ENCODE results near the gene CAST. TPM values are rescaled to one million over a fixed set of nuclear protein-coding genes. Genes with fewer than 3 reads are reported as not detected.
A peak's percentile ranks its signal among the peaks of the same experiment; 100 is the strongest.

Gene CAST
- total and polyA plus RNA-seq, 4 experiments from 2014 or later = 24.0 to 207 (median 147) TPM

GRCh38 chr5:96814041-96814440 is 151.9 kb downstream of the CAST start:
- Histone ChIP-seq H3K4me3 (ENCODE audit: low read length in 2 of 2) (no peak overlapping the region), H3K36me3 (ENCODE audit: insufficient read depth, low read length) (no peaks in the 10 kb centered on the region), H3K27me3 (ENCODE audit: insufficient read depth, low read length) (no peaks in the 10 kb centered on the region), H3K9me3 (ENCODE audit: control insufficient read depth in 1 of 2, low read length in 2 of 2) (no peaks in the 10 kb centered on the region), H3K27ac (ENCODE audit: low read depth, low read length) (no peak overlapping the region), H3K4me1 (ENCODE audit: insufficient read depth, low read length) (peaks cover 56% of the 10 kb centered on the region)
- Mint-ChIP-seq H3K36me3 (no peaks in the 10 kb centered on the region), H3K4me1 (peaks cover 38 to 70% (median 58%) of the 10 kb centered on the region in 4 donors), H3K4me3 (peak overlapping the region in 1 of 8 donors; percentile 20), H3K27me3 (no peaks in the 10 kb centered on the region), H3K9me3 (no peaks in the 10 kb centered on the region), H3K27ac (peak overlapping the region in 3 of 7 donors; percentile 3 to 73 (median 65))
- CTCF ChIA-PET (ENCODE audit: partially characterized antibody) = interaction anchor here (0.7 to 1.5 kb wide), 2 partner anchors 9 to 1259 kb away, joined by 3 to 4 read pairs; no protein-coding TSS in a partner anchor
- DNase-seq = no peak
- POLR2A ChIA-PET (ENCODE audit: partially characterized antibody) = interaction anchor here (1.1 to 8.3 kb wide), 3 partner anchors 8 to 71 kb away, joined by 3 to 263 read pairs (median 9); partner anchors contain the start of genes ERAP1 and ERAP2
- intact Hi-C loops (cut with micrococcal nuclease) = no loop called here

GRCh38 chr5:96816411-96816939 is 154.3 kb downstream of the CAST start:
- no peaks in the 10 kb centered on the region for H3K27me3 Mint-ChIP-seq
- peaks cover 51 to 76% (median 64%) of the 10 kb centered on the region in 4 donors for H3K4me1 Mint-ChIP-seq
- no peaks in the 10 kb centered on the region for H3K9me3 ChIP-seq (ENCODE audit: control insufficient read depth in 1 of 2, low read length in 2 of 2)
- H3K27ac ChIP-seq (ENCODE audit: low read depth, low read length) = peak overlapping the region; percentile 76
- peaks cover 56% of the 10 kb centered on the region for H3K4me1 ChIP-seq (ENCODE audit: insufficient read depth, low read length)
- CTCF ChIA-PET (ENCODE audit: partially characterized antibody) = interaction anchor here (1.0 to 7.6 kb wide), 4 partner anchors 10 to 345 kb away, joined by 3 to 74 read pairs (median 6); partner anchors contain the start of gene ERAP1
- no peaks in the 10 kb centered on the region for H3K9me3 Mint-ChIP-seq
- POLR2A ChIA-PET (ENCODE audit: partially characterized antibody) = interaction anchor here (0.9 to 8.3 kb wide), 14 partner anchors 10 to 156 kb away, joined by 3 to 263 read pairs (median 5); partner anchors contain the start of genes CAST, ERAP1, ERAP2 and LNPEP
- H3K4me3 ChIP-seq (ENCODE audit: low read length in 2 of 2) = peak overlapping the region; percentile 24 to 64
- H3K4me3 Mint-ChIP-seq = peak overlapping the region; percentile 80 to 96 (median 90)
- H3K36me3 ChIP-seq (ENCODE audit: insufficient read depth, low read length) = no peaks in the 10 kb centered on the region
- peak; percentile 85 to 92 (median 89) for DNase-seq
- peak overlapping the region; percentile 88 to 99 (median 97) for H3K27ac Mint-ChIP-seq
- H3K36me3 Mint-ChIP-seq = no peaks in the 10 kb centered on the region
- intact Hi-C loops (cut with micrococcal nuclease) = loop anchor here (1.0 to 5.0 kb wide), 4 partner anchors 8 to 279 kb away; partner anchors contain the start of gene ERAP2
- H3K27me3 ChIP-seq (ENCODE audit: insufficient read depth, low read length) = no peaks in the 10 kb centered on the region

- Histone ChIP-seq H3K27ac (ENCODE audit: low read depth, low read length) (peak overlapping the region; percentile 76), H3K27me3 (ENCODE audit: insufficient read depth, low read length) (no peaks in the 10 kb centered on the region), H3K4me3 (ENCODE audit: low read length in 2 of 2) (peak overlapping the region; percentile 24 to 64), H3K36me3 (ENCODE audit: insufficient read depth, low read length) (no peaks in the 10 kb centered on the region), H3K4me1 (ENCODE audit: insufficient read depth, low read length) (peaks cover 61% of the 10 kb centered on the region), H3K9me3 (ENCODE audit: control insufficient read depth in 1 of 2, low read length in 2 of 2) (no peaks in the 10 kb centered on the region)
- peak in 1 of 5 donors; percentile 38 for DNase-seq
- intact Hi-C loops (cut with micrococcal nuclease) = loop anchor here (1.0 to 5.0 kb wide), 4 partner anchors 9 to 280 kb away; partner anchors contain the start of gene ERAP2
- POLR2A ChIA-PET (ENCODE audit: partially characterized antibody) = interaction anchor here (0.9 to 8.3 kb wide), 12 partner anchors 9 to 156 kb away, joined by 3 to 263 read pairs (median 6); partner anchors contain the start of genes CAST, ERAP1, ERAP2 and LNPEP
- Mint-ChIP-seq H3K4me1 (peaks cover 55 to 79% (median 68%) of the 10 kb centered on the region in 4 donors), H3K27me3 (no peaks in the 10 kb centered on the region), H3K27ac (peak overlapping the region; percentile 88 to 99 (median 97)), H3K36me3 (no peaks in the 10 kb centered on the region), H3K9me3 (no peaks in the 10 kb centered on the region), H3K4me3 (peak overlapping the region; percentile 80 to 96 (median 90))
- CTCF ChIA-PET (ENCODE audit: partially characterized antibody) = interaction anchor here (1.0 to 7.6 kb wide), 5 partner anchors 10 to 345 kb away, joined by 4 to 74 read pairs (median 7); partner anchors contain the start of gene ERAP1
Measured at GRCh38 chr5:96816991-96817390, 154.8 kb downstream of the CAST start.

- intact Hi-C loops (cut with micrococcal nuclease) = loop anchor here (2.0 to 5.0 kb wide), 2 partner anchors 59 to 280 kb away; partner anchors contain the start of gene ERAP2
- Histone ChIP-seq H3K4me3 (ENCODE audit: low read length in 2 of 2) (peak overlapping the region in 1 of 2 donors; percentile 24), H3K36me3 (ENCODE audit: insufficient read depth, low read length) (no peaks in the 10 kb centered on the region), H3K27me3 (ENCODE audit: insufficient read depth, low read length) (no peaks in the 10 kb centered on the region), H3K9me3 (ENCODE audit: control insufficient read depth in 1 of 2, low read length in 2 of 2) (no peaks in the 10 kb centered on the region), H3K4me1 (ENCODE audit: insufficient read depth, low read length) (peaks cover 66% of the 10 kb centered on the region), H3K27ac (ENCODE audit: low read depth, low read length) (peak overlapping the region; percentile 76)
- peak overlapping the region; percentile 69 to 96 (median 90) for H3K4me3 Mint-ChIP-seq
- H3K4me1 Mint-ChIP-seq = peaks cover 54 to 84% (median 69%) of the 10 kb centered on the region in 4 donors
- POLR2A ChIA-PET (ENCODE audit: partially characterized antibody) = interaction anchor here (0.9 to 8.3 kb wide), 6 partner anchors 9 to 157 kb away, joined by 3 to 263 read pairs (median 6); partner anchors contain the start of genes ERAP1 and ERAP2
- DNase-seq = no peak
- H3K27ac Mint-ChIP-seq = peak overlapping the region; percentile 88 to 99 (median 97)
- H3K36me3 Mint-ChIP-seq = no peaks in the 10 kb centered on the region
- H3K27me3 Mint-ChIP-seq = no peaks in the 10 kb centered on the region
- no peaks in the 10 kb centered on the region for H3K9me3 Mint-ChIP-seq
- CTCF ChIA-PET (ENCODE audit: partially characterized antibody) = interaction anchor here (1.0 to 7.6 kb wide), 5 partner anchors 9 to 344 kb away, joined by 4 to 74 read pairs (median 7); partner anchors contain the start of gene ERAP1
Measured at GRCh38 chr5:96817506-96817905, 155.3 kb downstream of the CAST start.

GRCh38 chr5:96818125-96818788 is 156.1 kb downstream of the CAST start:
- Histone ChIP-seq H3K4me1 (ENCODE audit: insufficient read depth, low read length) (peaks cover 70% of the 10 kb centered on the region), H3K27ac (ENCODE audit: low read depth, low read length) (peak overlapping the region; percentile 76), H3K27me3 (ENCODE audit: insufficient read depth, low read length) (no peaks in the 10 kb centered on the region), H3K4me3 (ENCODE audit: low read length in 2 of 2) (no peak overlapping the region), H3K9me3 (ENCODE audit: control insufficient read depth in 1 of 2, low read length in 2 of 2) (no peaks in the 10 kb centered on the region), H3K36me3 (ENCODE audit: insufficient read depth, low read length) (no peaks in the 10 kb centered on the region)
- intact Hi-C loops (cut with micrococcal nuclease) = loop anchor here (5.0 kb wide), 1 partner anchor 281 kb away; no protein-coding TSS in a partner anchor
- Mint-ChIP-seq H3K36me3 (no peaks in the 10 kb centered on the region), H3K9me3 (no peaks in the 10 kb centered on the region), H3K27ac (peak overlapping the region in 6 of 7 donors; percentile 53 to 99 (median 92)), H3K27me3 (no peaks in the 10 kb centered on the region), H3K4me3 (peak overlapping the region in 4 of 8 donors; percentile 28 to 67 (median 41)), H3K4me1 (peaks cover 58 to 85% (median 72%) of the 10 kb centered on the region in 4 donors)
- POLR2A ChIA-PET (ENCODE audit: partially characterized antibody) = interaction anchor here (2.8 to 8.3 kb wide), 2 partner anchors 12 to 58 kb away, joined by 22 to 263 read pairs; partner anchors contain the start of genes ERAP1 and ERAP2
- CTCF ChIA-PET (ENCODE audit: partially characterized antibody) = interaction anchor here (1.2 to 7.6 kb wide), 4 partner anchors 11 to 343 kb away, joined by 5 to 74 read pairs (median 8); partner anchors contain the start of gene ERAP1
- DNase-seq = no peak

GRCh38 chr5:96819806-96820205 is 157.6 kb downstream of the CAST start:
- H3K4me3 Mint-ChIP-seq = peak overlapping the region in 1 of 8 donors; percentile 7

More at GRCh38 chr5:96819806-96820205, 157.6 kb downstream of the CAST start:
- Histone ChIP-seq H3K4me3 (ENCODE audit: low read length in 2 of 2) (no peak overlapping the region), H3K27me3 (ENCODE audit: insufficient read depth, low read length) (no peaks in the 10 kb centered on the region), H3K27ac (ENCODE audit: low read depth, low read length) (no peak overlapping the region), H3K9me3 (ENCODE audit: control insufficient read depth in 1 of 2, low read length in 2 of 2) (no peaks in the 10 kb centered on the region), H3K4me1 (ENCODE audit: insufficient read depth, low read length) (peaks cover 64% of the 10 kb centered on the region), H3K36me3 (ENCODE audit: insufficient read depth, low read length) (no peaks in the 10 kb centered on the region)
- POLR2A ChIA-PET (ENCODE audit: partially characterized antibody) = interaction anchor here (8.3 kb wide), 1 partner anchor 14 kb away, joined by 263 read pairs; the partner anchor contains the start of gene ERAP1
- peaks cover 54 to 82% (median 71%) of the 10 kb centered on the region in 4 donors for H3K4me1 Mint-ChIP-seq
- no peaks in the 10 kb centered on the region for H3K36me3 Mint-ChIP-seq
- CTCF ChIA-PET (ENCODE audit: partially characterized antibody) = interaction anchor here (0.9 to 7.6 kb wide), 6 partner anchors 13 to 206 kb away, joined by 4 to 74 read pairs (median 6); partner anchors contain the start of gene ERAP1
- peak overlapping the region in 4 of 7 donors; percentile 12 to 73 (median 38) for H3K27ac Mint-ChIP-seq
- no peaks in the 10 kb centered on the region for H3K9me3 Mint-ChIP-seq
- intact Hi-C loops (cut with micrococcal nuclease) = loop anchor here (5.0 kb wide), 3 partner anchors 33 to 473 kb away; no protein-coding TSS in a partner anchor
- no peak for DNase-seq
- H3K27me3 Mint-ChIP-seq = no peaks in the 10 kb centered on the region
